ENCODE measurements around the gene C2orf81.
A peak's percentile ranks its signal among the peaks of the same experiment; 100 is the strongest.

C2orf81 gene

DNA sequence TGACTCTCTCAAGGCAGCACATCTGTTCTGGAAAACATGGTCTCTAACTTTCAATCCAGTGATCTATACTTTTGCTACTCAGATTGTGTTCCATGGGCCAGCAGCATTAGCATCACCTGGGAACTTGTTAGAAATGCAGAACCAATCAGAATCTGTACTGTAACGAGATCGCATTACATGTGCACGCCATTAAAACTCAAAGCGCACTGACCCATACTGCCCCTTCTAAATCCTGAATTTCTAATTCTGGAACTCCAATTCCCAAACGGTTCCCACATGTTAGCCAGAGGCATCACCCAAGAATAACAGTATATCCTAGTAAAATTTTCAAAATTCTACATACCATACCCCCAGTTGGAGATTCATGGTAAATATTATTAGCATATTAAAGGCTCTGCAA lies 30.8 kb downstream of the C2orf81 start:
- DNase-seq, result peak; percentile 38

DNA sequence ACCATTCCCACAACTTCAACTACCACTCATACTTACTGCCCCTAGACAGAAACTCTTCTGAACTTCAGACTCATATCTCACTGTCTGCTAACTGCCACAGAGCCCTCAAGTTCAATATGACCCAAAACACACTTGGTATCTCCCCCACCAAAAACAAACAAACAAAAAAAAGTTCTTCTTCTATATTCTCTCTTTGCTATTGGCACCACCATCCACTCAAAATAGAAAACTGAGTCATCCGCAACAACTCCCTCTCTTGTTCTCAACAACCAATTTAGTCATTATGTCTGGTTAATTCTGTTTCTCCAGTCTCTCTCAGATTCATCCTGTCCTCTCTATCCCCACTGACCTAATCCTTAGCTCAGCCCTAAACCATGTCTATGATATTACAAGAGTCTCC lies 34.1 kb downstream of the C2orf81 start:
- no peak for DNase-seq

DNA sequence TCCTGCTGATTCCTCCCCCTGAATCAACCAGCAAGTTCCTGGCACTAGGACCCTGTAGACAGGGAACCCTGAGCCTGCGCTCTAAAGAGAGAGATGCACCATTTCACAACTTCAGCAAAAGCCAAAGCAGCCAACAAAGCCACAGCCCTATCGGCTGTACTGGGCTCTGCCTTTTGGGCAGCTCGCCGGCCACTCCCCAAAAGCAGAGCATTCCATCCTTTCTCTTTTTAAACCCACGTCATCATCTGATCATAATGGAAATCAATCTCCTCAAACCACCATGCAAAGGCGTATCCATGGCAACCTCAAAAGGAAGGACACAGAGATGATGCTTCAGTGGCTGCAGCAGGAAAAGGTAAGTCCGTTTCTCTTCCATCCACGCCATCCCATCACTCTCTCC lies 36.0 kb downstream of the C2orf81 start:
- DNase-seq, result peak; percentile 29

DNA sequence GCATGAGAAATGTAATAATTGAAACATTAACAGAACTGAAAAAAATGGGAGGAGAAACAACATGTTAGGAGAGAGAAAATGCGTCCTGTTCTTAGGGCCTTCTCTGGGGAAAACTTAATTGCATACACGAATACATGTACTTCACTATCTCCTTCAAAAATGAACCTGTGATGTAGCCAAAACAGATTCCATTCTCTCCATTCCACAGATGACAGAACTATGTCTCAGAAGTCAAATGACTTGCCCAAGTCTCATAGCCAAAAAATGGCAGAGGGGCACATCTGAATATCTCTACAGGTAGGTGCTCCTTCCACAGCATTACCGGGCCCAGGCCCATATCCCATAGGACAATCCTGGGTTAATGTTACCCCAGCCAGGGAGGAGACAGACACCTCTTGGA lies 37.4 kb downstream of the C2orf81 start:
- DNase-seq, result no peak

DNA sequence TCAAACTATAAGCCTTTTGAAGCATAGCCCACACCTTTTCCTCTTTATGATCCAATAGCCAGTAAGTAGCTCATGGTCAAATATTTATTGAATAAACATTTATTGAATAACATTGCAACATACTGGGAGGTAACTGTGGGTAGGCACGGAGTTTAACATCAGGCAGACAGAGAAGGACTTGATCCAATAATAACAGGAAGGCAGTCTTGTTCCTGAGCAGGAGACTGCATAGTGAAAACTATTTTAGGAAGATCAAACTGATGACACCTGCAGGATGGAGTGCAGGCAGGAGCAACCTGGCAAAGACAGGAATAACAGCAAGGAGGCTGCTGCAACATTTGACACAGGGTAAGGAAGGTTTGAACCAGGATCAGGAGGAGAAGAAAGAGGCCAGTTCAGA lies 38.2 kb downstream of the C2orf81 start:
- no peak for DNase-seq

DNA sequence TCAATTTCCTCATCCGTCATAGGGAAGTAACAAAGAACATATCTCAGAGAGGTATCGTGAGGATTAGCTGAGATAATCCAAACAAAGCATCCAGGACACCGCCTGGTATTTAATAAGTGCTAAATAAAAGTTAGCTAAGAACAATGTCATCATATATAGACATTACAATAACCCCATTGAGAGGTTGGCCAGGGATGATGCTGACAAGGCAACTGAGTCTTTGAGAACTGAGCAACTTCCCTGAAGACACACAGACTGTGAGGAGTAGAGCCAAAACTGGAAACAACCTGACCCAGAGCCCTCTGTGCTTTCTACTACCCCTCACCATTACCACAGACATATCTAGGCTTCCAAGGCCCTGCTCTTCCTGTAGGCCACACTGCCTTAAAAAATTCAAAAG lies 39.7 kb downstream of the C2orf81 start:
- no peak for DNase-seq

DNA sequence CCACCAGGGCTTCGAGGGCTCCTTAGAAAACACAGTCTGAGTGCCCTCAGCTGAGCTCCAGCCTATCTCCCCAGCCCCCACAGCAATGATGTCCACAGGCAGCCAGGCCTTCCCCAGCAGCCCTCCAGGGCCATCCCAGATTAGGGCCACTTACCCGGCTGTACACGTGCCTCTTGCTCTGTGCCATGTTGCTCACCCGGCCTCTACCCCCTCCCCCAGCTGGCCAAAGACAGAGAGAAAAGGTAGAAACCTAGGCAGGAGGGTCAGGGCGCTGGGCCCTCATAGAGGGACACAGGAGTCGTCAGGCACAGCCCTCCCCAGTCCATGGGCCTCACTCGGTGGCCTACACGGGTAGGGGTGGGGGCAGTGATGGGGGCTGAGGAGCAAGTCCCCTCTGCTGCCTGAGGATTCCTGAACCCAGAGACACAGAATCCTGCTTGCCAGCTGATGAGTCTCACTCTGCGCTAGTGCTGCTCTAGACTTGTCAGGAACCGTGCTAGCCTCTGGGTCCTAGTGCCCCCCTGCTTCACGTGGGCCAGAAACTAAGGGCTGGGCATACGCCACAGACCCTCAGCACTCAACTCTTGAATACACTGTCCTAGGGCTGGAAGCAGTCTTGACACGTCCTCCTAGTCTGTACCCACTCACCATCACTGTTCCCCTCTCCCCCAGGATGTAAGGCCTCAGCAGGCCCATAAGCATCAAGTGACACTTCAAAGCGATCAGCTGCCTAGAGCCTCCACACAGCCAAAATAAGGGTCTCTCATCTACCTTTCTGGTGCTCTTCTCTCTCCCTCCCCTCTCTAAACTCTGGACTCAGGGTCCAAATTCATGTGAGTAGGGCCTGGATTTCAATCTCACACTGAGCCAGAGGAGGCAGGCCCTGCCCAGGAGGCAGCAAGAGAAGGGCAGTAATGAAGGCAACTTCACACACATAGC lies 41.3 kb downstream of the C2orf81 start, which contains the start of gene DCTN1:
Gene DCTN1, minus strand, starts transcription at position 461 of the 939 bp plus-strand sequence. Its CDS starts 274 bp downstream, at position 187.
- DNase-seq, result peak; percentile 83

DNA sequence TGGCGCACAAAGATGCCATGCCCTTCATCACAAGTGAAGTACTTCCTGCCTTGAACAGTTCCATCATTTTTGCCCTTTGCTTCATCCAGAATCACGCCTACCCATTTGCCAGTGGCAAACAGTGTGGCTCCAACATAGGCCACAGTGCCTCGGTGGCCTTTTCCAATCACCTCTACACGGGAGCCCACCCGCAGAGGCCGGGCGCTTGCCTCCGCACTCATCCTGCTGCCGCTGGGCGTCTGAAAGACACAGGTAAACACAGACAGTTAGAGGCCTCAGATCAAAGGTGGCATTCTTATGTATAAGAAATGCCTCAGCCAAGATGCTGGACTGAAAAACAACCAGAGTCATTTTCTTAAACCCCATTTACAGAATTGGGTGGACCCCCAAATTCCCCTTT lies 43.4 kb downstream of the C2orf81 start:
- DNase-seq, result no peak

DNA sequence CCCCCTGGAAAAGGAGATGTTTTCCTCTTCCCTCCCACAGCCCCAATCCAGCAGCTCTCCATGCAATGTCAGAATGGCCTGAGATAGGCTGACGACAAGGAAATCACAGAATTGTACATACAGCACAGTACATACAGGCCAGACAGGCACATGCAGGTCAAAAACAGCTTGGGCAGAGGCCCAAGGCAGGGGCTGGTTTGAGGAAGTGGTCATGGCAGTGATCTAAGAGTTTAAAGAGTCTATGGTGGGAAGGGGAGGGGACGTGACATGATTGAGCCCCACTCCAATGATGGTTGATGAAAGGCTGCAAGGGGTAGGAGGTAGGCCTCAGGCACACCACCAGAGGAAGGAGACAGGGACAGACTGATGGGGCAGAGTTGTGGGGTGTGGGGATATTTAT lies 45.6 kb downstream of the C2orf81 start:
- DNase-seq, result no peak

DNA sequence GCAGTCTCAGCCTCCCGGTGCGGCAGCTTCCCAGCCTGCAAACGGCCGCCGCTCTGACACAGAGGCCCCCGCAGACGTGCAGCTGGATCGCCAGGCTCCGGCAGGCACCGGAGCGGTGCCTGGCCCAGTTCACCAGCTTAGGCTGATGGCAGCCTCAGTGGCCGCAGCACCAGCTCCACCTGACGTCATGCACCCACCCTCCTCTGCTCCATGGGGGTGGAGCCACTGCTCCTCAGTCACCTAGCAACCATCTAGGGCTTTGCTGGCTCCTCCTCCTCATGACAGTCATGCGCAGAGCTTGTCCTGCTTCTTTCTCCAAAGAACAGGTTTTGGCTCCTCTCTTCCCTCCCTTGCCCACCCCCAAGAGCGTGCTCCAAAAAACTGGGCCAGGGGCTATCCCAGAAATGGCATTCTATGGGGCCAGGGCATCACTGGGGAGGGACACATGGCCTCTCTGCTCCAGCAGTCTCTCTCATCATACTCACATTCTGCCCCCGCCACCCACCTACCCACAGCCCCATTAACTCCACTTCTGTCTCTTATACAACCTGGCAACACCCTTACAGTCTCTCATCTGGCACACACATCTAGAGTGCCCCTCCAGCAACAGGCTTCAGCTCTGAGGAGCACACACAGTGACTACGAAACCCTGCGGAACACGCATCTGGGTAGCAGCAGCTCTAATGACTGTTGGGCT lies 46.8 kb downstream of the C2orf81 start:
- DNase-seq, result peak; percentile 95

DNA sequence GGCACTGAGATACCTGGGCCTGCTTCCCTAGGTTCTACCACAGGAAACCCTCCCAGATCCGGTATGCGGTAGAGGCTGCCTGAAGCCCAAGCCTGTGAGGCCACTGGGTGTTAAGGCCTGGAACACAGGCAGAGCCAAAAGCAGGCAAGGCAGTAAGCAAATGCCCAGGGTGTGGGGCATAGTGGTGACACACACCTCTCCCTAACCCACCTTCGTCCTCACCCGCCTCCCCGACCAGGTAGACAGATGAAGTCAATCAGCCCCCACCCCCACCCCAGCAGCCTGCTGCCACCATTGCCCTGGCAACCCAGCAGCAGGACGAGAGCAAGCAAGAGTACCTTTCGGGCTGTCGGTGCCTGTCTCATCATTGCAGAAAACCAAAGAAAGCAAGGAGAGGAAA lies 47.4 kb downstream of the C2orf81 start:
- no peak for DNase-seq

DNA sequence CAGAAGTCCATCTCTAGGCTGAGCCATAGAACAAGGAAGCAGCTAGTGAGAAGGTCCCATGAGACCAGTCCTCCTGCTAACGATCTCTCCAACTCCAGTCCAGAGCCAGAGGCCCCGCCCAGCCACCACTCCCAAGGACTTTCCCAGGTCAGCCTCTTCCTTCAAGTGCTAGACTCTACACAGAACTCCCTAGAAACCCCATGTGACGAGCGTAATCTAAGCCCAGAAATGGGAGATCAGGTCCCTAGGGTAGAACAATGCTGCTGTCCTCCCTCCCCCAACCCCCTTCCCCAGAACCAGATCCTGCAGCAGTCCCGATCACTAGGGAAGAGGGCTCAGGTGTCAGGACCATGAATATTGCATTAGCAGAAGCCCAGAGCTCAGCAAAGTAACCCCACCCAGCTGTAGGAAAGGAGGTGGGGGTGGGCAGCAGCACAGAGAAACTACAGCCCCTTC lies 48.2 kb downstream of the C2orf81 start:
- peak; percentile 66 for DNase-seq

DNA sequence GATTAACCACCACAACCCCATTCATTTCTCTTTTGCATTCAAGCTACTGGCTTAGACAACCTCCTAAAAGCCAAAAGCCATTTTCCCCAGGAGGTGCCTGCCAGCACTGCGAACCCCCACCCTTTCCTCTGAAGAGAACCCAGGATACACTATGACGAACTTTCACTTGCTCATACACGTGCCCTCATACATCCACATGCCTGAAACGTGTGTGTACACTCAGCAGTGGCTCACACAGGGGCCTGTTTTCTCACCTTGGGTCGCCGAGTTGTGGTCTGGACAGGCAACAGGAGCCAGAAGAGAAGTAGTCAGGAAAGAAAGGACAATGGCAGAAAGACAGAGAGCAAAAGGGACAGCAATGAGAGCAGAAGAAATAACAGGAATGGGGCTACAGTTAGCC lies 48.7 kb downstream of the C2orf81 start:
- DNase-seq, result no peak

DNA sequence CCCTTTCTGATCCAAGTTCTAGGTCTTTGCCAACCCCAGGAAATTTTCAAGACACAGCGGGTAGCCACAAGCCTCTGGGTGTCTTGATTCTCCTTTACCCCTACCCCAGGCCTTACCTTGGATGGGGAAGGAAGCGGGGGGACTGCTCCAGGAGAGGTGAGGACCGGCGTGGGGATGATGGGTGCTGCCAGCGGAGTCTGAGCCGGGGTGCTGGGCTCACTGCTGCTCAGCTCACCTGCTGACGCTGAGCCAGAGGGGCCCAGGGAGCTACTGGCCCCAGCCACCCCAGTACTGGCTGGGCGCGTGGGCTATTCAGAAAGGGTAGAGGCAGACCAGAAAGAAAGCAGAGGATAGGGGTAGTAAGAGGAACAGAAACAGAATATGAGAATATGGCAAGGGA lies 50.0 kb downstream of the C2orf81 start:
- no peak for DNase-seq

DNA sequence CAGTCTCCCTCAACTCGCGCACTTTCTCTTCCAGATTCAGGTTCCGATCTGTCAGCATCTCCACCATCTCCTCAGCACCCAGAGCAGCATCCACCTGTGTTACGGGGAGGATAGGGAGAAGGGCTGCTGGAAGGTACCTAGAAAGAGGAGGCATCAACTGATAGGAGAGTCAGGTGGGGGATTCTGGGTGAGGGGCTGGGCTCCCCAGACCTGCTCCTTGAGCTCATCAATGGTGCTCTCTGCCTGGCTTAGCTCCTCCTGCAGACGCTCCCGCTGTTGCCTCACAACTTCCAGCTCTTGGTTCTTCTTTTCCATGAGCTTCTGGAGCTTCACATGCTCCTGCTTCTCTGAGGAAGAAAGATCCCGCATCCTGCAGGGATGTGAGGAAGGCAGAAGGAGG lies 51.4 kb downstream of the C2orf81 start:
- no peak for DNase-seq

DNA sequence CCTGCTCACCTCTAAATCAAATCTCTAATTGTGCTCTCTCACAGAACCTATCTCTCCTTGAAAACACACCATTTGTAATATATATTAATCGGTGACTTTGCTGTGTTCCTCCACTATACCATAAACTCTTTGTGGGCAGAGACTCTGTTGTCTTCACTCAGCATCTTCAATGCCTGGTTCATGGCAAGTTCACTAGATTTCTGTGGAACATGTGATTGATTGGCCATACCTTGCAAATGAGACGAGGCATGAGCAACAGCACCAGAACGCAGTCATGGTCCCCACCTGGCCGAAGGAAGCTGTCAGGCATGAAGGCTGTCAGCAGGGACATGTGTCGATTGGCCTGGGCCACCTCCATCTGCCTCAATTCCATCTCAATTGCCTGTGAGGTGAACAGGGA lies 52.9 kb downstream of the C2orf81 start:
- no peak for DNase-seq

DNA sequence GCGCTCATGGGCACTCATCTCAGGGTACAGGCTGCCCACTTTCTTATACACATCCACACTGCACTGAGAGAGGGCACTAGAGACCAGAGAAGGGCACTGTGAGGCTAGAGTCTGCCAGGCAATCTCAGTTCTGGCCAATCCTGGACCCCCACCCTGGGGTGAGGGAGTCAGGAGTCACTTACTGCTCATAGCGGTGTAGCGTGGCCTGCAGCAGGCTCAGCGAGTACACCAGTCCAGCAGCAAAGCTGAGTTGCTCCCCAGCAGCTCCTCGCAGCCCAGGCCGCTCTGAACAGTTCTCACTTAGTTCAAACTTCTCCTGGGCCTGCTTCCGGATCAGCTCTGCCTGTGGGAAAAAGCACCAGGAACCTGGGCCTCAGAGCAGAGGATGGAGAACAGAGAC lies 53.6 kb downstream of the C2orf81 start:
- DNase-seq, result no peak

DNA sequence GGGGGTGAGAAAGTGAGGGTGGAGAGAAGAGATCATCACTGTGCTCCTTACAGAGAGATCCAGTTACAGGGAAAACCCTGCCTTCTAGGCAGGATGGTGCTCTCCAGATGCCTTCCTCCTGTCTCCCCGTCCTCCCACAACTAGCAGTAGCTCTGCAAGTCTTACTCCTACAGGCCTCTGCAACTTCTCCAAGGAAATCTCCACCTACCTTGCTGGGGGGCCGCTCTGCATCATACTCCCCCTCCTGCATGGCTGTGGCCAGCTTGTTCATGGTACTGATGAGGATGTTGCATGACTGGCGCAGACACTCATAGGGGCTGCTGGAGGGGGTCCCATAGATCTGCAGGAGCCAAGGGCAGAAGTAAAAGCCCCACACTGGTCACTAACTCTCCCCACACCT lies 55.4 kb downstream of the C2orf81 start:
- no peak for DNase-seq

DNA sequence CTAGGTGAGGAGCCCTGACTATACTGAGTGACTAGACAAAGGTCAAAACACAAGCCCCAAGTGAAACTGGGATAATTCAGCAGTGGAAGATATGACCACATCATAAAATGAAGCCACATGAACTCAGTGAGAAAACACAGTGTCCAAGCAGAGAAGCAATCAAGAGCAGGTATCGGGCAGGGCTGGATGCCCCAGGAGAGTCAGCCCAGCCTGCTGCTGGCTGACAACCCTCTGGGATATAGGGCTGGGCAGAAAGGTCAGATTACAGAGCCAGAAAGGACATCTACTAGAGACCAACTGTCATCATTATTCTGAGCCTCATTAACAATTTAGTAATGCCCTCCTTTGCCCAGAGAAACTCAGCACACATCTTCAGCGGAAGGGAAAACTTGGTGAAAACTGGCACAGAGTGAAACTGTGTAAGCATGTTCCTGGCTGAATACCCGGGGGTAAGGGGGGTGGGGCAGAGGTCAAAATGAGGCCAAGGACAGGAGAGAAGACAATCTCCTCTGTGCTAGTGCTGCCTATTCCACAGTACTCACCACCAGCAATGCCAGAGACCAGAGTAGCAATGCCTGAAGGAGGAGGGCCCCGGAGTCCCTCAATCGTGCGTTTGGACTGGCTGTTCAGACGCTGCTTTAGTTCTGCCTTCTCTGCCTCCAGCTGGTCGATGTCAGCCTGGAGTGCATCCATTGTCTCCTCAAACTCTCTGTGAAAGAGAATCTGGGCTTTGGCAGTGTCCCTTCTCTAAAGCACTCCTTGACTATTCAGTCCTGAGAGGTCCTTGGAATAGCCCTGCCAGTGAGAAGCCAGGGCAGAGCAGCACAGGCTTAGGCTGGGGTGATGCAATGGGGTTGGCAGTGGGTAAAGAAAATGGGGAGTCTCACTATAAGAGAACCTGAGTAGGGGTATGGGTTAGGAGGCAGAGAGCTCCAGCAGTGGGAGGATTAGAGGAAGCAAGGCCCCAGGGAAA lies 56.6 kb downstream of the C2orf81 start:
- no peak for DNase-seq
